HG03095 (cell line): ENCODE measurements around the gene DNAJB6.
"Not testable (repeated sequence)": the region's sequence is repeated elsewhere in the genome, so short reads cannot be mapped to it uniquely, and the experiment has no call there.

ENCODE experiments used
- ATAC-seq: cut with Tn5 transposase; IDR thresholded peaks from one replicate; pipeline ENCODE4 v1.9.1; 2021; ENCODE audit warnings: moderate library complexity; ENCODE audit not compliant: unreplicated experiment

Gene DNAJB6

DNA sequence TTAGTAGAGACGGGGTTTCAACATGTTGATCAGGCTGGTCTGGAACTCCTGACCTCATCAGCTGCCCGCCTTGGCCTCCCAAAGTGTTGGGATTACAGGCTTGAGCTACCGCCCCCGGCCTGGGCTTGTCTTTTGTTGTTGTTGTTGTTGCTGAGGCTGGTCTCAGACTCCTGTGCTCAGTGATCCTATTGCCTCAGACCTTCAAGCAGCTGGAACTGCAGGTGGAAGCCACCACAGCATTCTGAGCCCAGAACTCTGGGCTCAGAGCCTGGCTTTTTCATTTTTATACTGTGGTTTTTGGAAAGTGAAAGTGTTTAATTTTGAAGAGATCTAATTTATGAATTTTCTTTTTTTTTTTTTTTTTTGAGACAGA, 16.2 kb upstream of the DNAJB6 start:
- no peak for ATAC-seq

GRCh38 chr7:157323401-157323800, 13.4 kb upstream of the DNAJB6 start:
- no peak for ATAC-seq

DNA sequence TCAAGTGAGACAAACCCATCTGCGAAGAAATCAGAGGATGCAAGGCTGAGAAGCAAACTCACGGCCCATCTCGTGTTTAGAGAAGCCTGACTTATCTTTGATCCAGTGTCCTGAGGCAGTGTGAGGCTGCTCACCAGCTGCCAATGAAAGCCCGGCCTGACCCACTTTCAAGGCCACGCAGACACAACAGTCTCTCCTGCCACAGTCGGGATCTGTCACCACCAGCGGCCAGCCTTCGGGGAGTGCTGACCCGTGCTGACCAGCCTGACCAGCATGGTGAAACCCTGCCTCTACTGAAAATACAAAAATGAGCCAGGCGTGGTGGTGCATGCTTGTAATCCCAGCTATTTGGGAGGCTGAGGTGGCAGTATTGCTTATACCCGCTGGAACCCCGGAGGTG, 7.4 kb upstream of the DNAJB6 start:
- no peak for ATAC-seq

DNA sequence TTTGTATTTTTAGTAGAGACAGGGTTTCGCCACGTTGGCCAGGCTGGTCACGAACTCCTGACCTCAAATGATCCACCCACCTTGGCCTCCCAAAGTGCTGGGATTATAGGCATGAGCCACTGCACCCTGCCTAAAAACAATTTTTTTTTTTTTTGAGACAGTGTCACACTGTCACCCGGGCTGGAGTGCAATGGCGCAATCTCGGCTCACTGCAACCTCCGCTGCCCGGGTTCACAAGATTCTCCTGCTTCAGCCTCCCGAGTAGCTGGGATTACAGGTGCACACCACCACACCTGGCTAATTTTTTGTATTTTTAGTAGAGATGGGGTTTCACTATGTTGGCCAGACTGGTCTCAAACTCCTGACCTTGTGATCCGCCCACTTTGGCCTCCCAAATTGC, 6.2 kb upstream of the DNAJB6 start:
- not testable (repeated sequence) for ATAC-seq

DNA sequence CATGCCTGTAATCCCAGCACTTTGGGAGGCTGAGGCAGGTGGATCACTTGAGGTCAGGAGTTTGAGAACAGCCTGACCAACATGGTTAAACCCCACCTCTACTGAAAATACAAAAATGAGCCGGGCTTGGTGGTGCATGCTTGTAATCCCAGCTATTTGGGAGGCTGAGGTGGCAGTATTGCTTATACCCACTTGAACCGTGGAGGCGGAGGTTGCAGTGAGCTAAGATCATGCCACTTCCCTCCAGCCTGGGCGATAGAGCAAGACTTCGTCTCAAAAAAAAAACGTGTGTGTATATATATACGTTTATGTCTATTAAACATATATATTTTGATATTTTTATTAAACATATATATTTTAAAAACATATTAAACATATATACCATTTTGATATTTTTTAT, 5.8 kb upstream of the DNAJB6 start:
- not testable (repeated sequence) for ATAC-seq

GRCh38 chr7:157335236-157335635, 1.6 kb upstream of the DNAJB6 start:
- no peak for ATAC-seq

GRCh38 chr7:157335991-157336382, 817 bp upstream of the DNAJB6 start:
- no peak for ATAC-seq

- ATAC-seq = peak; percentile 45
Measured at GRCh38 chr7:157337316-157338149, 729 bp downstream of the DNAJB6 start.

DNA sequence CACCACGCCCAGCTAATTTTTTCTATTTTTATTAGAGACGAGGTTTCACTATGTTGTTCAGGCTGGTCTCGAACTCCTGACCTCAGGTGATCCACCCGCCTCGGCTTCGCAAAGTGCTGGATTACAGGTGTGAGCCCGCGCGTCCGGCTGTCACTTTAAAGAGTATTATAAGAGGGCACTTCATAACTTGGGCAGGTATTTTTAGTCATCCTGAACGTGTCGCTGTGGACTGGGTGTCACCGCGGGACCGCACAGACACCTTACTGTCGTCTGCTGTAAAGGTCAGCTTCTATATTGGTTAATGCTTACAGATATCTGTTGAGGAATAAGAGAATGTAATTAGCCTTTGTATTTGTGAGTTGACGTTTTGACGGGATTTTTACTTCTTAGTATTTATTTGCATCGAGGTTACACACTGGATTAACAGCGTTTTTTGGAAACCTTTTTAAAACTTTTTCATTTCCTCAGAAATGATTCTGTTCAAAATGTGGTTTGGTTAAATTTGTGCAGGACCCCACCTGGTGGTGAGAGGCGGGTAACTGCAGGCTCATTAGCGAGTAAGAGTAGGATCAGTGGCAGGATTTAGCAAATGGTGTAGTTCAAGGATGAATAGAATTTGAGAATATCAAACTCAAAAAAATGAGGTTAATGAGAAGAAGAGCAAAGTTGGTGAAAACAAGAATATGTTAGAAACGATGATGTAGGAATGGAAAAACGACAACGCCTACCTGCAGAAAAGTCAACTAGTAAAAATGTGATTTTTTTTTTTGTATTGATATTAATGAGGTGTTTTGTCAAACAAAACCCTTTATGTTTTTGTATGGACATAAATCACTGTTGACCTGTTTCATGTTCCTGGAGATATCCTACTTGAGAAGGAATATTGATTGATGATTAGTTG, 3.2 kb downstream of the DNAJB6 start:
- ATAC-seq = peak; percentile 22

DNA sequence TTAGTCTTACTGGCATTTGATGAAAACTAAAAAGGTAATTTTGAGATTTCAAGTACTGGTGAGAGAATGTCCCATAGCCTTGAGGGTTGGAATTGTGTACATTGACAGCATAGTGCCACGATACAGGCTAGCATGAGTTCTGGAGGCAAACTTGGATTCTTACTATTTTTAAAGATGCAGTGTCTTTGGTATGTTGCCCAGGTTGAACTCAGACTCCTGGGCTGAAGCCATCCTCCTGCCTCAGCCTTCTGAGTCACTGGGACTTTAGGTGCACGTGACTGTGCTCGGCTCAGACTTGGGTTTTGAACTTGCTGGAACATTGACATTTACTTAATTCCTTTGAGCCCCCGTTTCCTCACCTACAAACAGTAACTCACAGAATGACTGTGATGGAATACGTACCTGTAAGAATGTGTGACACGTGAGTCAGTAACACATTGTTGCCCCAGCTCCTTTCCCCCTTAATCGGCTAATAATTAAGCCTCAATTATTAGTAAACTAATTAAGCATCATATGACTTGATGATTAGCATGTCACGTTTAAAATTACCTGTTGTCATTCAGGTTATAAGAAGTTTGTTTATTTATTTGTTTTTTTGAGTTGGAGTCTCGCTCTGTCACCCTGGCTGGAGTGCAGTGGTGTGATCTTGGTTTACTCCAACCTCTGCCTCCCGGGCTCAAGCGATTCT, 10.6 kb downstream of the DNAJB6 start:
- no peak for ATAC-seq

DNA sequence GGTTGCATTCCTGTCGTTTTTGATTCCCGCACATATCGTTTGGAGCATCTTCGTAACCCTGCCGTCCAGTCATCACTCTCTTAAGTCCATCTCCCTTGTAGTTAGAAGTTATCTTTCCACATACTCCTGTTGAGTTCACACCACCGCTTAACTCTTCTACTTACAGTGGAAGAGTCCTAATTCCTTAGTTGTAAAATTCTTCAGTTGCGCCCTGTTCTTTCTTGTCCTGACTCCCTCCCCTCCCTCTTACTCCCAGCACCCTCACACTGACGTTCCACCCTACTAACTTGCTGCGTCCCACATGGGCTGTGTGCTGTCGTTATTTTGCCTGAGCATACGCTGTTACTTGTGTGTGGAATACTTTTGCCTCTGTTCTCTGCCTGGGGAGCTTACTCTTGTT, 11.7 kb downstream of the DNAJB6 start:
- ATAC-seq = no peak

DNA sequence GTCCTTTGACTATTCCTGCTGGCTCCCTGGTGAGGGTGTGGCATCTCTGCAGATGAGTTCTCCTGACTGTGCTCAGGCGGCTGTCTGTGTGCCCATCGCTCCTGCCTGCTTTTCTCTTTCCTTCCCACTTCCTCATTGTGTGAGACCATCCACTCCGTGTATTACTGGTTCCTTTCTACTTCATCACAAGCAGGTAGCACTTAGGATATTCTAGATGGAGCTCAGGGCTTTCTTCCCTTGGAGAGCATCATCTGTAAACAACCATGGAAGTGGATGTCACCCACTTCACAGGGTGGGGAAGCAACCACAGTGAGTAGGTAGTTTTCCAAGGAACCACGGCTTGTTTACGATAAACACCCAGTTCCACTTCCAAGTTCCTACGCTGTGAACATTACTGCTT, 15.7 kb downstream of the DNAJB6 start:
- no peak for ATAC-seq

GRCh38 chr7:157355784-157356511, 19.1 kb downstream of the DNAJB6 start:
- no peak for ATAC-seq

DNA sequence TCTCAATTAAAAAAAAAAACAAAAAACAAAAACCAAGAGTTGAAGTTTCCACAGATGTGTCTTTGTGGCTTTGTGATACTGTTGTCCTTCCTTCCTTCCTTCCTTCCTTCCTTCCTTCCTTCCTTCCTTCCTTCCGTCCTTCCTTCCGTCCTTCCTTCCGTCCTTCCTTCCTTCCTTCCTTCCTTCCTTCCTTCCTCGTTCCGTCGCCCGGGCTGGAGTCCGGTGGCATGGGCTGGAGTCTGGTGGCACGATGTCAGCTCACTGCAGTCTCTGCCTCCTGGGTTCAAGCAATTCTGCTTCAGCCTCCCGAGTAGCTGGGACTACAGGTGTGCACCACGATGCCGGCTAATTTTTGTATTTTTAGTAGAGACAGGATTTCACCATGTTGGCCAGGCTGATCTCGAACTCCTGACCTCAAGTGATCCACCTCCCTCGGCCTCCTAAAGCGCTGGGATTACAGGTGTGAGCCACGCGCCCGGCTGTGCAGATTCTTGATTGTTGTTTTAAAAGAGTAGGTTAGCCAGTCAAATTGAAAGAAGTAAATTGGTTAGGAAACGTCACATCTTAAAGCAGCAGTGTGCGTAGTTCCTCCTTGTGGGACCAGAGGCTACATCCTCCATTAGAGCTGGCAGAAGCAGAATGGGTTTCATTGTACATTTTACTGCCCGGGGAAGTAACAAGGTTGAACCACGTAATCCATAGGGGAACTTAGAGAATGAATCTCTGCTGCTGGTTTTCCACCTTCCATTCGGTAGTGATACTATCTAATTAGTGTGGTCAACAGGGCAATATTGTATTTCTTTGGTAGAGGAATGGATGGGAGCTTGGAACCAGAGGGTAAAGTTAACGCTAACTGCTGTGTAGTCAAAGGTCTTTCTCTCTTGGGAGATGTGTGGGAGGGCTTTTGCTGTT, 20.6 kb downstream of the DNAJB6 start:
- peak; percentile 89 for ATAC-seq

- ATAC-seq = no peak
Measured at GRCh38 chr7:157358041-157358752, 21.4 kb downstream of the DNAJB6 start.

DNA sequence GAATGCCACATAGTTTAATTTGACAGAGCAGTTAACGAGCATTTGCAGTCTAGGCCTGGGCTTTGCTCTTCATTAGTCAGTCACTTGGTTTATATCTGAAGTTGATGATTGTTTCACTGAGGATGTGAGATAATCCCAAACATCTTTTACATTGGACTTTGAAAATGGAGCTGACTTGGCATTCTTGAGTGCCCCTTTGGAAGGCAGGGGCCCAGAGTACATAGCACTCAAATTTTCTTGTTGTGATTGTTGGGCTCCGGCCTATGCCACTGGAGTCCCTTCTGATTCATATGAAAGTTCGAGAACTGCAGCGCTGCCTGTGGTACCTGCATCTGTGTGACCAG, 21.9 kb downstream of the DNAJB6 start:
- no peak for ATAC-seq

GRCh38 chr7:157359581-157359980, 22.8 kb downstream of the DNAJB6 start:
- ATAC-seq = no peak

GRCh38 chr7:157360483-157361025, 23.8 kb downstream of the DNAJB6 start:
- ATAC-seq = no peak

- no peak for ATAC-seq
Measured at GRCh38 chr7:157361537-157361936, 24.7 kb downstream of the DNAJB6 start.
